ENCODE data around the gene SLC25A34.

DNA sequence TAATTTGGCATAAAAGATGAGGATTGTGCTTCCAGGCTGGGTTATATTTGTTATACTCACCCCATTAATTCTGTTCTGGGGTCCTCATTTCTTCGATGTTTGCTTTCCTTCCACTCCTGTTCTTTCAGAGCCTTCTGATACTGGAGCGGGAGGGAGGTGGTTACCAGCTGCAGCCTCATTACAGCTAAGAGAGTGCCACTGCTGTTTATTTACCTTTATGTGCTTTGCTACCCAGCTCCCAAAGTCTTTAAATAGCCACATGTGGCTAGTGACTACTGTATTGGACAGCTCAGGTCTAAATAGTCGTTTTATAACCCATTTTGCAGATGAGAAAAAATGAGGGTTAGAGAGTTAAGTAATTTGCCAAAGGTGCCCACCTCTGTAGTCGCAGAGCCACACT, 26.8 kb upstream of the SLC25A34 start:
- TF ChIP-seq CTCF (IDR thresholded peaks at IDR 0.05 in 4 of 5, conservative IDR thresholded peaks at IDR 0.05 in 1 of 5): no peak
- peak in 1 of 2 donors; percentile 60 for TF ChIP-seq POLR2A (IDR thresholded peaks at IDR 0.05)

All from gastrocnemius medialis (tissue), 4 donors.